C4-2B (cell line): Measurements from ENCODE around the gene COL13A1.

ENCODE experiments used
- ZFX ChIP-seq: fragments of 450-650 bp; IDR thresholded peaks from 2 replicates; pipeline ENCODE4 v1.6.1; 2017
- TF ChIP-seq, protein P1 (sequence below): fragments of 450-650 bp; conservative IDR thresholded peaks from 2 replicates; pipeline ENCODE4 v1.5.1; 2017; ENCODE audit warnings: mild to moderate bottlenecking

GRCh38 chr10:69846293-69846921 is 44.7 kb downstream of the COL13A1 start:
- TF ChIP-seq, protein P1, sequence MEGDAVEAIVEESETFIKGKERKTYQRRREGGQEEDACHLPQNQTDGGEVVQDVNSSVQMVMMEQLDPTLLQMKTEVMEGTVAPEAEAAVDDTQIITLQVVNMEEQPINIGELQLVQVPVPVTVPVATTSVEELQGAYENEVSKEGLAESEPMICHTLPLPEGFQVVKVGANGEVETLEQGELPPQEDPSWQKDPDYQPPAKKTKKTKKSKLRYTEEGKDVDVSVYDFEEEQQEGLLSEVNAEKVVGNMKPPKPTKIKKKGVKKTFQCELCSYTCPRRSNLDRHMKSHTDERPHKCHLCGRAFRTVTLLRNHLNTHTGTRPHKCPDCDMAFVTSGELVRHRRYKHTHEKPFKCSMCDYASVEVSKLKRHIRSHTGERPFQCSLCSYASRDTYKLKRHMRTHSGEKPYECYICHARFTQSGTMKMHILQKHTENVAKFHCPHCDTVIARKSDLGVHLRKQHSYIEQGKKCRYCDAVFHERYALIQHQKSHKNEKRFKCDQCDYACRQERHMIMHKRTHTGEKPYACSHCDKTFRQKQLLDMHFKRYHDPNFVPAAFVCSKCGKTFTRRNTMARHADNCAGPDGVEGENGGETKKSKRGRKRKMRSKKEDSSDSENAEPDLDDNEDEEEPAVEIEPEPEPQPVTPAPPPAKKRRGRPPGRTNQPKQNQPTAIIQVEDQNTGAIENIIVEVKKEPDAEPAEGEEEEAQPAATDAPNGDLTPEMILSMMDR = no peak
- TF ChIP-seq ZFX = no peak
